Panc1 (cell line): ENCODE data around the gene NEK6. TPM values are rescaled to one million over a fixed set of nuclear protein-coding genes. Genes with fewer than 3 reads are reported as not detected.

Experiments
- ATAC-seq: fragments of 200-7000 bp; cut with Tn5 transposase; 2 replicates; pipeline ENCODE4 v1.9.1; 2020; ENCODE audit warnings: mild to moderate bottlenecking, moderate library complexity
- BruUV-seq: library from RNA; stranded (reverse); fragments of 400-500 nt; replicated peaks from 2 replicates; lab custom pipeline; 2021; lab: Mats Ljungman, UMichigan
- CTCF ChIA-PET: fragments of 300-600 bp; sonication (Branson Sonifier 250); formaldehyde crosslinking; loops from one replicate; lab custom pipeline; 2022; ENCODE audit warnings: antibody characterized with exemption; lab: Charles Lee
- POLR2A ChIA-PET: fragments of 300-600 bp; sonication (Branson Sonifier 250); formaldehyde crosslinking; loops from one replicate; lab custom pipeline; 2022; ENCODE audit warnings: antibody characterized with exemption; lab: Charles Lee
- DNase-seq: peaks from one replicate; pipeline ENCODE4 v3.0.0-alpha.2; 2010; ENCODE audit warnings: low read depth, low spot score
- H3K27ac ChIP-seq: 2 replicates; pipeline ENCODE4 v1.5.1; 2011; ENCODE audit warnings: mild to moderate bottlenecking, low read length, inconsistent platforms
- H3K27me3 ChIP-seq: fragments of 200-500 bp; sonication (Bioruptor generic); 2 replicates; pipeline ENCODE4 v1.6.0; 2014; ENCODE audit warnings: low read length, inconsistent platforms; ENCODE audit not compliant: control insufficient read depth, insufficient read depth
- H3K36me3 ChIP-seq: fragments of 200-500 bp; sonication (Bioruptor generic); 2 replicates; pipeline ENCODE4 v1.5.1; 2014; ENCODE audit warnings: inconsistent platforms, mild to moderate bottlenecking, low read length, moderate library complexity; ENCODE audit not compliant: control insufficient read depth, insufficient read depth
- H3K4me1 ChIP-seq: 2 replicates; pipeline ENCODE4 v1.5.1; 2011; ENCODE audit warnings: inconsistent platforms, mild to moderate bottlenecking, low read length, moderate library complexity; ENCODE audit not compliant: control insufficient read depth, insufficient read depth
- H3K4me3 ChIP-seq, 2 experiments: 2 replicates each; pipeline ENCODE4 v1.5.1; 2011 to 2012; ENCODE audit warnings: low read depth in 2 of 2, low read length in 2 of 2, mild to moderate bottlenecking in 2 of 2, inconsistent platforms in 1 of 2, moderate library complexity in 1 of 2
- H3K9me3 ChIP-seq: fragments of 200-500 bp; sonication (Bioruptor generic); 2 replicates; pipeline ENCODE4 v1.5.1; 2014; ENCODE audit warnings: low read depth, mild to moderate bottlenecking, inconsistent platforms, low read length, moderate library complexity; ENCODE audit not compliant: control insufficient read depth, insufficient read depth
- CTCF ChIP-seq: fragments of 450-650 bp; IDR thresholded peaks from 2 replicates; pipeline ENCODE4 v1.5.1; 2017; ENCODE audit warnings: mild to moderate bottlenecking
- POLR2AphosphoS5 ChIP-seq: IDR thresholded peaks from 2 replicates; pipeline ENCODE4 v1.6.1; 2012; ENCODE audit warnings: mild to moderate bottlenecking, low read depth, low read length, moderate library complexity
- REST ChIP-seq, 2 experiments: IDR thresholded peaks; 2 replicates each; pipeline ENCODE4 v1.6.1; 2011 to 2012; ENCODE audit warnings: low read depth in 2 of 2, control low read depth in 1 of 2, low read length in 1 of 2, mild to moderate bottlenecking in 1 of 2, moderate library complexity in 1 of 2; ENCODE audit not compliant: insufficient read depth in 1 of 2
- SIN3A ChIP-seq: IDR thresholded peaks from 2 replicates; pipeline ENCODE4 v1.6.1; 2012; ENCODE audit warnings: low read depth, mild to moderate bottlenecking, low read length, moderate library complexity, borderline replicate concordance; ENCODE audit not compliant: insufficient read depth
- TCF7L2 ChIP-seq: IDR thresholded peaks from 2 replicates; pipeline ENCODE4 v1.6.1; 2011; ENCODE audit warnings: mild to moderate bottlenecking, low read depth, low read length, inconsistent platforms
- in situ Hi-C: cut with HindIII; loops from 2 replicates; pipeline ENCODE4 v1.10.0; 2016; ENCODE audit warnings: low sequenced_read_pairs, low pct_unique_long_range_greater_than_20kb
- intact Hi-C: fragments of 100-400 bp; cut with micrococcal nuclease; formaldehyde crosslinking; loops from one replicate; pipeline ENCODE4 v1.10.0; 2022; ENCODE audit not compliant: unreplicated experiment
- total RNA-seq: library from RNA; stranded (reverse); gene quantifications from one replicate; pipeline ENCODE4 v1.2.1, GENCODE V29; 2021; ENCODE audit not compliant: unreplicated experiment

NEK6 gene
- total RNA-seq, 1 experiment from 2014 or later, result 56.3 TPM

- Histone ChIP-seq H3K27ac (no peak overlapping the region), H3K4me1 (no peaks in the 10 kb centered on the region), H3K4me3 (no peak overlapping the region), H3K9me3 (no peaks in the 10 kb centered on the region), H3K36me3 (0 out of 2 replicates have a peak, but pooled peaks cover 2% of the 10 kb centered on the region), H3K27me3 (no peaks in the 10 kb centered on the region)
- CTCF ChIA-PET, result no interaction called here
- DNase-seq (no peak), ATAC-seq (no peak)
- in situ Hi-C loops, result no loop called here
- intact Hi-C loops, result no loop called here
- no TSS peak for BruUV-seq
- TF ChIP-seq SIN3A, result no peak
- no peak for TF ChIP-seq REST (IDR thresholded peaks at IDR 0.05; ENCODE audit: insufficient read depth in 1 of 2, low read depth in 2 of 2, low read length in 1 of 2)
- TF ChIP-seq TCF7L2, result no peak
- POLR2A ChIA-PET, result no interaction called here
Observed at GRCh38 chr9:124334568-124335319, 77.0 kb downstream of the NEK6 start.

- ChIA-PET CTCF (no interaction called here), POLR2A (no interaction called here)
- Histone ChIP-seq H3K4me3 (no peak overlapping the region), H3K4me1 (no peaks in the 10 kb centered on the region), H3K27ac (no peak overlapping the region), H3K9me3 (no peaks in the 10 kb centered on the region), H3K27me3 (no peaks in the 10 kb centered on the region), H3K36me3 (0 out of 2 replicates have a peak, but pooled peaks cover 2% of the 10 kb centered on the region)
- intact Hi-C loops, result no loop called here
- no TSS peak for BruUV-seq
- TF ChIP-seq CTCF (no peak), POLR2AphosphoS5 (no peak), SIN3A (no peak), TCF7L2 (no peak), REST (IDR thresholded peaks at IDR 0.05; ENCODE audit: insufficient read depth in 1 of 2, low read depth in 2 of 2, low read length in 1 of 2) (no peak)
- in situ Hi-C loops, result no loop called here
- DNase-seq (no peak), ATAC-seq (no peak)
Observed at GRCh38 chr9:124335320-124335707, 77.6 kb downstream of the NEK6 start.
